WTC11 (cell line): ENCODE measurements around the gene SLC8B1. TPM values are rescaled to one million over a fixed set of nuclear protein-coding genes. Genes with fewer than 3 reads are reported as not detected.

ENCODE experiments used
- ATAC-seq: fragments of 200-7000 bp; cut with Tn5 transposase; 2 replicates; pipeline ENCODE4 v1.10.0; 2021; ENCODE audit warnings: mild to moderate bottlenecking, moderate library complexity
- CTCF ChIA-PET: fragments of 300-600 bp; sonication (Branson Sonifier 250); formaldehyde crosslinking; loops from one replicate; lab custom pipeline; 2021; ENCODE audit warnings: antibody characterized with exemption; lab: Charles Lee
- POLR2A ChIA-PET: fragments of 350-600 bp; sonication (Branson Sonifier 250); formaldehyde crosslinking; loops from one replicate; lab custom pipeline; 2021; ENCODE audit warnings: antibody characterized with exemption; lab: Charles Lee
- DNase-seq: peaks from one replicate; pipeline ENCODE4 v3.0.0; 2021; ENCODE audit warnings: low spot score
- H3K27ac Mint-ChIP-seq: 2 replicates; pipeline ENCODE4 v1.8.0; 2021; ENCODE audit warnings: mixed read lengths
- H3K27me3 Mint-ChIP-seq: 2 replicates; pipeline ENCODE4 v1.8.0; 2021; ENCODE audit warnings: low read depth, mild to moderate bottlenecking, moderate library complexity, mixed read lengths
- H3K36me3 Mint-ChIP-seq: 2 replicates; pipeline ENCODE4 v1.8.0; 2021; ENCODE audit warnings: mixed read lengths
- H3K4me1 Mint-ChIP-seq: 2 replicates; pipeline ENCODE4 v1.8.0; 2022; ENCODE audit warnings: mixed read lengths
- H3K4me3 Mint-ChIP-seq: 2 replicates; pipeline ENCODE4 v1.8.0; 2021; ENCODE audit warnings: mild to moderate bottlenecking, moderate library complexity, mixed read lengths
- H3K9me3 Mint-ChIP-seq: 2 replicates; pipeline ENCODE4 v1.8.0; 2021; ENCODE audit warnings: mixed read lengths
- AFF4 ChIP-seq: sonication (generic); formaldehyde crosslinking; IDR thresholded peaks from 2 replicates; pipeline ENCODE4 v1.8.1; 2023; ENCODE audit warnings: mild to moderate bottlenecking, missing genetic modification reagents, borderline replicate concordance
- ATF2 ChIP-seq: sonication (generic); formaldehyde crosslinking; IDR thresholded peaks from 2 replicates; pipeline ENCODE4 v1.8.1; 2022; ENCODE audit warnings: low read depth, missing genetic modification reagents, borderline replicate concordance
- EMX1 ChIP-seq: fragments of 250-450 bp; sonication (Bioruptor Pico); IDR thresholded peaks from 2 replicates; pipeline ENCODE4 v1.8.0; 2021; ENCODE audit warnings: mild to moderate bottlenecking
- GTF2I ChIP-seq: fragments of 250-450 bp; sonication (Bioruptor Pico); conservative IDR thresholded peaks from 2 replicates; pipeline ENCODE4 v1.4.0; 2021; ENCODE audit warnings: mild to moderate bottlenecking
- IRF2 ChIP-seq: sonication (generic); formaldehyde crosslinking; IDR thresholded peaks from 2 replicates; pipeline ENCODE4 v1.8.0; 2022; ENCODE audit warnings: low read depth, missing genetic modification reagents, borderline replicate concordance
- MAX ChIP-seq: sonication (generic); formaldehyde crosslinking; IDR thresholded peaks from 2 replicates; pipeline ENCODE4 v1.8.0; 2022; ENCODE audit warnings: mild to moderate bottlenecking, missing genetic modification reagents
- MYBL2 ChIP-seq: sonication (generic); formaldehyde crosslinking; IDR thresholded peaks from 2 replicates; pipeline ENCODE4 v1.8.1; 2023; ENCODE audit warnings: mild to moderate bottlenecking, moderate library complexity, missing genetic modification reagents
- NFATC4 ChIP-seq: fragments of 250-450 bp; sonication (Bioruptor Pico); IDR thresholded peaks from 2 replicates; pipeline ENCODE4 v1.9.0; 2021; ENCODE audit warnings: mild to moderate bottlenecking
- NR2C2 ChIP-seq: sonication (generic); formaldehyde crosslinking; IDR thresholded peaks from 2 replicates; pipeline ENCODE4 v1.8.0; 2022; ENCODE audit warnings: mild to moderate bottlenecking, missing genetic modification reagents
- PREB ChIP-seq: sonication (generic); formaldehyde crosslinking; IDR thresholded peaks from 2 replicates; pipeline ENCODE4 v1.8.1; 2022; ENCODE audit warnings: mild to moderate bottlenecking, missing genetic modification reagents, moderate library complexity, borderline replicate concordance
- PRRX2 ChIP-seq: fragments of 250-450 bp; sonication (Bioruptor Pico); IDR thresholded peaks from 2 replicates; pipeline ENCODE4 v1.8.0; 2021; ENCODE audit warnings: mild to moderate bottlenecking
- SOX15 ChIP-seq: fragments of 250-450 bp; sonication (Bioruptor Pico); IDR thresholded peaks from 2 replicates; pipeline ENCODE4 v1.9.0; 2021; ENCODE audit warnings: mild to moderate bottlenecking
- TEAD1 ChIP-seq: sonication (generic); formaldehyde crosslinking; IDR thresholded peaks from 2 replicates; pipeline ENCODE4 v1.8.0; 2022; ENCODE audit warnings: mild to moderate bottlenecking, missing genetic modification reagents
- TEAD4 ChIP-seq: sonication (generic); formaldehyde crosslinking; IDR thresholded peaks from 2 replicates; pipeline ENCODE4 v1.8.0; 2022; ENCODE audit warnings: mild to moderate bottlenecking, missing genetic modification reagents
- ZBTB21 ChIP-seq: sonication (generic); formaldehyde crosslinking; IDR thresholded peaks from 2 replicates; pipeline ENCODE4 v1.8.1; 2023; ENCODE audit warnings: mild to moderate bottlenecking, missing genetic modification reagents, borderline replicate concordance
- ZNF121 ChIP-seq: sonication (generic); formaldehyde crosslinking; IDR thresholded peaks from 2 replicates; pipeline ENCODE4 v1.8.0; 2023; ENCODE audit warnings: missing genetic modification reagents
- ZNF396 ChIP-seq: fragments of 250-450 bp; sonication (Bioruptor Pico); IDR thresholded peaks from 2 replicates; pipeline ENCODE4 v1.8.0; 2021; ENCODE audit warnings: mild to moderate bottlenecking, moderate library complexity, borderline replicate concordance
- total RNA-seq: library from RNA; stranded (reverse); gene quantifications from 3 replicates; pipeline ENCODE4 v1.2.3, GENCODE V29; 2021
- TF ChIP-seq, protein P1 (sequence below): sonication (generic); formaldehyde crosslinking; IDR thresholded peaks from 2 replicates; pipeline ENCODE4 v1.8.0; 2023; ENCODE audit warnings: missing genetic modification reagents
- TF ChIP-seq, protein P2 (sequence below): sonication (generic); formaldehyde crosslinking; conservative IDR thresholded peaks from 2 replicates; pipeline ENCODE4 v1.8.1; 2023; ENCODE audit warnings: mild to moderate bottlenecking, low read depth, missing genetic modification reagents, moderate library complexity

The SLC8B1 gene
- total RNA-seq, 1 experiment from 2014 or later = 13.8 TPM

- no peaks in the 10 kb centered on the region for H3K9me3 Mint-ChIP-seq
- no peak overlapping the region for H3K4me3 Mint-ChIP-seq
- peaks cover 14% of the 10 kb centered on the region for H3K36me3 Mint-ChIP-seq
- TF ChIP-seq IRF2 (no peak), AFF4 (CRISPR knock-in tag) (no peak), TEAD1 (CRISPR knock-in tag) (no peak), TEAD4 (no peak), ATF2 (CRISPR knock-in tag) (no peak), MYBL2 (no peak), PREB (no peak), NFATC4 (CRISPR knock-in tag) (no peak), GTF2I (CRISPR knock-in tag) (no peak), ZNF396 (no peak)
- TF ChIP-seq, protein P1, sequence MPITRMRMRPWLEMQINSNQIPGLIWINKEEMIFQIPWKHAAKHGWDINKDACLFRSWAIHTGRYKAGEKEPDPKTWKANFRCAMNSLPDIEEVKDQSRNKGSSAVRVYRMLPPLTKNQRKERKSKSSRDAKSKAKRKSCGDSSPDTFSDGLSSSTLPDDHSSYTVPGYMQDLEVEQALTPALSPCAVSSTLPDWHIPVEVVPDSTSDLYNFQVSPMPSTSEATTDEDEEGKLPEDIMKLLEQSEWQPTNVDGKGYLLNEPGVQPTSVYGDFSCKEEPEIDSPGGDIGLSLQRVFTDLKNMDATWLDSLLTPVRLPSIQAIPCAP (CRISPR knock-in tag) = no peak
- TF ChIP-seq, protein P2, sequence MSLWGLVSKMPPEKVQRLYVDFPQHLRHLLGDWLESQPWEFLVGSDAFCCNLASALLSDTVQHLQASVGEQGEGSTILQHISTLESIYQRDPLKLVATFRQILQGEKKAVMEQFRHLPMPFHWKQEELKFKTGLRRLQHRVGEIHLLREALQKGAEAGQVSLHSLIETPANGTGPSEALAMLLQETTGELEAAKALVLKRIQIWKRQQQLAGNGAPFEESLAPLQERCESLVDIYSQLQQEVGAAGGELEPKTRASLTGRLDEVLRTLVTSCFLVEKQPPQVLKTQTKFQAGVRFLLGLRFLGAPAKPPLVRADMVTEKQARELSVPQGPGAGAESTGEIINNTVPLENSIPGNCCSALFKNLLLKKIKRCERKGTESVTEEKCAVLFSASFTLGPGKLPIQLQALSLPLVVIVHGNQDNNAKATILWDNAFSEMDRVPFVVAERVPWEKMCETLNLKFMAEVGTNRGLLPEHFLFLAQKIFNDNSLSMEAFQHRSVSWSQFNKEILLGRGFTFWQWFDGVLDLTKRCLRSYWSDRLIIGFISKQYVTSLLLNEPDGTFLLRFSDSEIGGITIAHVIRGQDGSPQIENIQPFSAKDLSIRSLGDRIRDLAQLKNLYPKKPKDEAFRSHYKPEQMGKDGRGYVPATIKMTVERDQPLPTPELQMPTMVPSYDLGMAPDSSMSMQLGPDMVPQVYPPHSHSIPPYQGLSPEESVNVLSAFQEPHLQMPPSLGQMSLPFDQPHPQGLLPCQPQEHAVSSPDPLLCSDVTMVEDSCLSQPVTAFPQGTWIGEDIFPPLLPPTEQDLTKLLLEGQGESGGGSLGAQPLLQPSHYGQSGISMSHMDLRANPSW = no peak
- no peak for DNase-seq
- ChIA-PET POLR2A (no interaction called here), CTCF (interaction anchor here (1.2 kb wide), 1 partner anchor 151 kb away, joined by 3 read pairs; no protein-coding TSS in a partner anchor)
- ATAC-seq = no peak
- H3K27me3 Mint-ChIP-seq = no peaks in the 10 kb centered on the region
- peak overlapping the region; percentile 60 for H3K27ac Mint-ChIP-seq
- no peaks in the 10 kb centered on the region for H3K4me1 Mint-ChIP-seq
Measured at GRCh38 chr12:113274848-113275247, 60.1 kb downstream of the SLC8B1 start.

- Mint-ChIP-seq H3K27ac (no peak overlapping the region; the same call in 1 of the 2 replicates), H3K4me1 (no peaks in the 10 kb centered on the region), H3K9me3 (no peaks in the 10 kb centered on the region), H3K36me3 (peaks cover 14% of the 10 kb centered on the region), H3K27me3 (no peaks in the 10 kb centered on the region), H3K4me3 (no peak overlapping the region)
- ChIA-PET POLR2A (no interaction called here), CTCF (no interaction called here)
- TF ChIP-seq ZBTB21 (CRISPR knock-in tag) = no peak
- no peak for TF ChIP-seq SOX15 (CRISPR knock-in tag)
- no peak for TF ChIP-seq NR2C2 (CRISPR knock-in tag)
- TF ChIP-seq NFATC4 (CRISPR knock-in tag) = no peak
- no peak for TF ChIP-seq ZNF121 (CRISPR knock-in tag)
- no peak for TF ChIP-seq EMX1 (CRISPR knock-in tag)
- TF ChIP-seq ATF2 (CRISPR knock-in tag) = no peak
- TF ChIP-seq PRRX2 (CRISPR knock-in tag) = no peak
- TF ChIP-seq MAX (CRISPR knock-in tag) = no peak
- DNase-seq = no peak
- peak; percentile 56 for ATAC-seq
Measured at GRCh38 chr12:113273053-113273725, 61.7 kb downstream of the SLC8B1 start.
